ENCODE measurements around the gene MYO1B. TPM values are rescaled to one million over a fixed set of nuclear protein-coding genes. Genes with fewer than 3 reads are reported as not detected.

The MYO1B gene
- total and polyA plus RNA-seq, 2 of the 4 experiments (the other 2 are of a cell fraction), result 57.2 to 116 TPM

DNA sequence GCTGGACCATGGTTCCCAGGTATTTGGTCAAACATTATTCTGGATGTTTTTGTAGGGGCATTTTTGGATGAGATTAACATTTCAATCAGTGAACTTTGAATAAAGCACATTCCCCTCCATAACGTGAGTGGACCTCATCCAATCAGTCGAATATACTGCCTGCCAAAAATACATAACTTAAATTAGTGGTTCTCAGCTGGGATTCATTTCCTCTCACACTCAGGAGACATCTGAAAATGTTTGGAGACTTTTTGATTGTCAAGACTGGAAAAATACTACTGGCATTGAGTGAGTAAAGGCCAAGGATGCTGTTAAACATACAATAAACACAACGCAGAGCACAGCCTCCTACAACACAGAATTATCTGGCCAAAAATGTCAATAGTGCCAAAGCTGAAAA, 198.2 kb downstream of the MYO1B start:
- no peak overlapping the region for H3K56ac ChIP-seq (ENCODE audit: extremely low read depth, insufficient read depth, low read length)
- H3K9me3 ChIP-seq (ENCODE audit: control insufficient read depth, insufficient read depth, low read length), result no peaks in the 10 kb centered on the region
- intact Hi-C loops (cut with micrococcal nuclease) (loop anchor here (2.0 to 5.0 kb wide), 2 partner anchors 15 to 34 kb away; no protein-coding TSS in a partner anchor), dilution Hi-C loops (cut with HindIII; ENCODE audit: low sequenced_read_pairs, unreplicated experiment) (no loop called here), in situ Hi-C loops (cut with MboI; ENCODE audit: low sequenced_read_pairs) (no loop called here)
- H3K23ac ChIP-seq (ENCODE audit: low read depth, low read length), result no peak overlapping the region
- WGBS, 2 experiments (ENCODE audit: extremely low coverage in 2 of 2, insufficient read length in 1 of 2), result no CpG with 5 or more reads among the region's 3 CpGs
- no peak overlapping the region for H4K91ac ChIP-seq (ENCODE audit: insufficient read depth, low read depth, low read length)
- no peak overlapping the region for H3K4ac ChIP-seq (ENCODE audit: low read depth, low read length)
- no peak overlapping the region for H4K8ac ChIP-seq (ENCODE audit: low read depth in 2 of 2, low read length in 2 of 2)
- H2BK5ac ChIP-seq (ENCODE audit: low read depth, low read length, poor library complexity, severe bottlenecking), result no peak overlapping the region
- H3K18ac ChIP-seq (ENCODE audit: low read depth, low read length), result no peak overlapping the region
- ATAC-seq (ENCODE audit: low read depth), result no peak
- H3K27ac ChIP-seq (ENCODE audit: insufficient read depth, low read length), result no peak overlapping the region
- no peak overlapping the region for H2BK20ac ChIP-seq (ENCODE audit: low read depth, low read length)
- no TSS peak for BruUV-seq (replicated peaks)
- ChIA-PET CTCF (no interaction called here), POLR2A (ENCODE audit: unreplicated experiment) (no interaction called here)
- H3K36me3 ChIP-seq (ENCODE audit: control insufficient read depth, insufficient read depth, low read length), result no peaks in the 10 kb centered on the region
- no peak overlapping the region for H3K9ac ChIP-seq (ENCODE audit: low read depth, low read length)
- DNase-seq, result no peak
- H2AK5ac ChIP-seq (ENCODE audit: low read depth, low read length), result no peak overlapping the region
- no peak for TF ChIP-seq MAZ (IDR thresholded peaks at IDR 0.05; ENCODE audit: borderline replicate concordance, low read depth, low read length)
- no peak for TF ChIP-seq RAD21 (IDR thresholded peaks at IDR 0.05; ENCODE audit: low read length)
- no peak for TF ChIP-seq SMC3 (IDR thresholded peaks at IDR 0.05; ENCODE audit: low read depth, low read length)
- no peak for TF ChIP-seq NFE2L2 (IDR thresholded peaks at IDR 0.05; ENCODE audit: low read depth, low read length)
- no peak for TF ChIP-seq RCOR1 (IDR thresholded peaks at IDR 0.05; ENCODE audit: insufficient replicate concordance, low read length)
- TF ChIP-seq RFX5 (IDR thresholded peaks at IDR 0.05; ENCODE audit: low read depth, low read length), result no peak
- TF ChIP-seq, protein P1, sequence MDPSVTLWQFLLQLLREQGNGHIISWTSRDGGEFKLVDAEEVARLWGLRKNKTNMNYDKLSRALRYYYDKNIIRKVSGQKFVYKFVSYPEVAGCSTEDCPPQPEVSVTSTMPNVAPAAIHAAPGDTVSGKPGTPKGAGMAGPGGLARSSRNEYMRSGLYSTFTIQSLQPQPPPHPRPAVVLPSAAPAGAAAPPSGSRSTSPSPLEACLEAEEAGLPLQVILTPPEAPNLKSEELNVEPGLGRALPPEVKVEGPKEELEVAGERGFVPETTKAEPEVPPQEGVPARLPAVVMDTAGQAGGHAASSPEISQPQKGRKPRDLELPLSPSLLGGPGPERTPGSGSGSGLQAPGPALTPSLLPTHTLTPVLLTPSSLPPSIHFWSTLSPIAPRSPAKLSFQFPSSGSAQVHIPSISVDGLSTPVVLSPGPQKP (IDR thresholded peaks at IDR 0.05; ENCODE audit: borderline replicate concordance, low read depth, low read length), result no peak
- TF ChIP-seq FOS (IDR thresholded peaks at IDR 0.05; ENCODE audit: low read depth, low read length), result no peak
- TF ChIP-seq CEBPB (IDR thresholded peaks at IDR 0.05; ENCODE audit: low read depth, low read length), result no peak
- TF ChIP-seq, protein P2, sequence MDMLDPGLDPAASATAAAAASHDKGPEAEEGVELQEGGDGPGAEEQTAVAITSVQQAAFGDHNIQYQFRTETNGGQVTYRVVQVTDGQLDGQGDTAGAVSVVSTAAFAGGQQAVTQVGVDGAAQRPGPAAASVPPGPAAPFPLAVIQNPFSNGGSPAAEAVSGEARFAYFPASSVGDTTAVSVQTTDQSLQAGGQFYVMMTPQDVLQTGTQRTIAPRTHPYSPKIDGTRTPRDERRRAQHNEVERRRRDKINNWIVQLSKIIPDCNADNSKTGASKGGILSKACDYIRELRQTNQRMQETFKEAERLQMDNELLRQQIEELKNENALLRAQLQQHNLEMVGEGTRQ (IDR thresholded peaks at IDR 0.05; ENCODE audit: low read depth, low read length), result no peak
- TF ChIP-seq CHD1 (IDR thresholded peaks at IDR 0.05; ENCODE audit: low read depth, low read length), result no peak
- no peak for TF ChIP-seq POLR2A (IDR thresholded peaks at IDR 0.05; ENCODE audit: low read depth, low read length)
- TF ChIP-seq MAFK (IDR thresholded peaks at IDR 0.05; ENCODE audit: low read depth, low read length), result no peak
- no peak for TF ChIP-seq MXI1 (IDR thresholded peaks at IDR 0.05; ENCODE audit: borderline replicate concordance, low read depth, low read length)
- TF ChIP-seq, protein P3, sequence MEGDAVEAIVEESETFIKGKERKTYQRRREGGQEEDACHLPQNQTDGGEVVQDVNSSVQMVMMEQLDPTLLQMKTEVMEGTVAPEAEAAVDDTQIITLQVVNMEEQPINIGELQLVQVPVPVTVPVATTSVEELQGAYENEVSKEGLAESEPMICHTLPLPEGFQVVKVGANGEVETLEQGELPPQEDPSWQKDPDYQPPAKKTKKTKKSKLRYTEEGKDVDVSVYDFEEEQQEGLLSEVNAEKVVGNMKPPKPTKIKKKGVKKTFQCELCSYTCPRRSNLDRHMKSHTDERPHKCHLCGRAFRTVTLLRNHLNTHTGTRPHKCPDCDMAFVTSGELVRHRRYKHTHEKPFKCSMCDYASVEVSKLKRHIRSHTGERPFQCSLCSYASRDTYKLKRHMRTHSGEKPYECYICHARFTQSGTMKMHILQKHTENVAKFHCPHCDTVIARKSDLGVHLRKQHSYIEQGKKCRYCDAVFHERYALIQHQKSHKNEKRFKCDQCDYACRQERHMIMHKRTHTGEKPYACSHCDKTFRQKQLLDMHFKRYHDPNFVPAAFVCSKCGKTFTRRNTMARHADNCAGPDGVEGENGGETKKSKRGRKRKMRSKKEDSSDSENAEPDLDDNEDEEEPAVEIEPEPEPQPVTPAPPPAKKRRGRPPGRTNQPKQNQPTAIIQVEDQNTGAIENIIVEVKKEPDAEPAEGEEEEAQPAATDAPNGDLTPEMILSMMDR (conservative IDR thresholded peaks at IDR 0.05; ENCODE audit: low read depth, low read length), result no peak
- TF ChIP-seq BHLHE40 (IDR thresholded peaks at IDR 0.05; ENCODE audit: low read depth, low read length), result no peak
- no peaks in the 10 kb centered on the region for H4K20me1 ChIP-seq (ENCODE audit: insufficient read depth, low read length)
- no peaks in the 10 kb centered on the region for H3K79me1 ChIP-seq (ENCODE audit: low read depth in 1 of 2, low read length in 2 of 2)
- H2AK9ac ChIP-seq (replicated peaks; ENCODE audit: low read depth, low read length, poor library complexity), result no peak overlapping the region
- H4K5ac ChIP-seq (ENCODE audit: low read depth, low read length), result no peak overlapping the region
- no peak overlapping the region for H2BK15ac ChIP-seq (ENCODE audit: low read depth, low read length)
- no peak overlapping the region for H2AFZ ChIP-seq (replicated peaks; ENCODE audit: low read length, poor library complexity)
- H3K4me3 ChIP-seq (ENCODE audit: insufficient read depth, low read depth, low read length), result no peak overlapping the region
- H3K4me1 ChIP-seq (ENCODE audit: control insufficient read depth, insufficient read depth, low read length), result 0 out of 2 replicates have a peak, but pooled peaks cover 2% of the 10 kb centered on the region
- no peak overlapping the region for H3K4me2 ChIP-seq (ENCODE audit: low read depth, low read length)
- H3K9me1 ChIP-seq (ENCODE audit: insufficient read depth, low read length), result no peaks in the 10 kb centered on the region
- H2BK120ac ChIP-seq (ENCODE audit: low read depth, low read length), result no peak overlapping the region
- H3K27me3 ChIP-seq (ENCODE audit: control insufficient read depth, insufficient read depth, low read length), result no peaks in the 10 kb centered on the region; the same call in 1 of the 2 replicates
- H3K14ac ChIP-seq (replicated peaks; ENCODE audit: low read depth, low read length), result no peak overlapping the region

Data from IMR-90 (cell line).